ENCODE results near the gene NSF. TPM values are rescaled to one million over a fixed set of nuclear protein-coding genes. Genes with fewer than 3 reads are reported as not detected.
"Not testable (repeated sequence)": the region's sequence is repeated elsewhere in the genome, so short reads cannot be mapped to it uniquely, and the experiment has no call there.

The NSF gene
- total RNA-seq, 2 experiments from 2014 or later = 35.3 to 42.5 TPM

DNA sequence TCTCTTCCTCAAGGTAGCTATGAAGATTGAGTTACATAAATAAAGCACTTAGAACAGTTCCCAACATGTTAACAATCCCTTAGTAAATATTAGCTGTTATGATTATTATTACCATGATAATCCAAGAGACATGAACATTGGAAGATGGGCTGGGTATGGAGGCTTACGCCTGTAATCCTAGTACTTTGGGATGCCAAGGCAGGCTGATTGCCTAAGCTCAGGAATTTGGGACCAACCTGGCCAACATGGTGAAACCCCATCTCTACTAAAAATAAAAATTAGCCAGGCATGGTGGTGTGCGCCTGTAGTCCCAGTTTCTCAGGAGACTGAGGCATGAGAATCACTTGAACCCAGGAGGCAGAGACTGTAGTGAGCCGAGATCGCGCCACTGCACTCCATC, 34.3 kb downstream of the NSF start:
- BruUV-seq (replicated peaks); POLR2A ChIA-PET: not testable (repeated sequence)

DNA sequence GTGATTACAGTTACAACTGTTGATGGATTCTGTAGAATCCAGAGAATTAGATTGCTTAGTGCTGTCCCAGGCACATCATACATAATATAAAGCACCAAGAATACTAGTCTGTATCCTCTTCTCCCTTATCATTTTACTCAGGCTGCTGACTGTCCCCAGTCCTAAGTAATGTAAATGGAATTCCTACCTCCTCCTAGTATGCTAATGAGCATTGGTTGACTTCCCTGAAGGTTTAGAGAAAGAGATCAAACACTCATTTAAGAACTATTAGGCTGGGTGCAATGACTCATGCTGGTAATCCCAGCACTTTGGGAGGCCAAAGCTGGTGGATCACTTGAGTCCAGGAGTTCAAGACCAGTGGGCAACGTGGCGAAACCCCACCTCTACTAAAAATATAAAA, 37.0 kb downstream of the NSF start:
- H3K4me1 ChIP-seq (ENCODE audit: insufficient read depth, low read length, poor library complexity, severe bottlenecking); BruUV-seq (replicated peaks); H3K36me3 ChIP-seq (ENCODE audit: insufficient read depth, low read length); H3K9me2 ChIP-seq (ENCODE audit: insufficient read depth, low read length); intact Hi-C loops (cut with micrococcal nuclease; ENCODE audit: unreplicated experiment); H3K4me3 ChIP-seq (ENCODE audit: low read depth, low read length, poor library complexity, severe bottlenecking); H3K27ac ChIP-seq (ENCODE audit: low read depth, low read length, poor library complexity, severe bottlenecking); H4K20me1 ChIP-seq (ENCODE audit: insufficient read depth, low read length); DNase-seq (ENCODE audit: low spot score); POLR2A ChIA-PET; H3K9me3 ChIP-seq (ENCODE audit: low read length); CTCF ChIA-PET (ENCODE audit: unreplicated experiment); H3K79me2 ChIP-seq (ENCODE audit: insufficient read depth, low read depth, low read length); H3K4me2 ChIP-seq (ENCODE audit: low read length); H2AFZ ChIP-seq (ENCODE audit: low read length): not testable (repeated sequence)

More for the DNA sequence above, 34.3 kb downstream of the NSF start:
- H3K4me2 ChIP-seq (ENCODE audit: low read length); H3K4me3 ChIP-seq (ENCODE audit: low read depth, low read length, poor library complexity, severe bottlenecking); H3K9me2 ChIP-seq (ENCODE audit: insufficient read depth, low read length); DNase-seq (ENCODE audit: low spot score); CTCF ChIA-PET (ENCODE audit: unreplicated experiment); H3K36me3 ChIP-seq (ENCODE audit: insufficient read depth, low read length); H3K9me3 ChIP-seq (ENCODE audit: low read length); H3K4me1 ChIP-seq (ENCODE audit: insufficient read depth, low read length, poor library complexity, severe bottlenecking); H3K27ac ChIP-seq (ENCODE audit: low read depth, low read length, poor library complexity, severe bottlenecking); H2AFZ ChIP-seq (ENCODE audit: low read length); H3K79me2 ChIP-seq (ENCODE audit: insufficient read depth, low read depth, low read length); intact Hi-C loops (cut with micrococcal nuclease; ENCODE audit: unreplicated experiment); H4K20me1 ChIP-seq (ENCODE audit: insufficient read depth, low read length): not testable (repeated sequence)

DNA sequence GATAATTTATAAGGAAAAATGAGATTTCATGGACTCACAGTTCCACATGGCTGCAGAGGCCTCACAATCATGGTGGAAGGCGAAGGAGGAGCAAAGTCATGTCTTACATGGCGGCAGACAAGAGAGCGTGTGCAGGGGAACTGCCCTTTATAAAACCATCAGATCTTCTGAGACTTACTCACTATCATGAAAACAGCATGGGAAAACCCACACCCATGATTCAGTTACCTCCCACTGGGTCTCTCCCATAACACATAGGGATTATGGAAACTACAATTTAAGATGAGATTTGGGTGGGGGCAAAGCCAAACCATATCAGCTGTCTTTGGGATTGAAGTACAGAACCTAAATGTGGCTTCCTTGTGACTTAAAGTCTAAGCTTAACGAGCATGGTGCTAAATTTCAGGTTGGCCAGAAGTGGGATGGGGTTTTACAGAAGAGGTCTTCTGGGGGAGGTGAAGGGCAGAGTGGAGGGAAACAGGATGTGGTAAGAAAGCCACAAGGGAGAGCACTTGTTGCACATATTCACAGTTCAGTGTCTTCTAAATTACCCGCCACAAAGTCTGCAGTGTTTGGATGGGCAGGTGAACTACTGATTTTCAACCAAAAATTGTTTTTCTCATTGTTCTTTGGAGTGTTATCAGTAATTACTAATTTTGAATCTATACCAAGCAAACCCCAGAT, 38.4 kb downstream of the NSF start:
- H4K20me1 ChIP-seq (ENCODE audit: insufficient read depth, low read length); H3K79me2 ChIP-seq (ENCODE audit: insufficient read depth, low read depth, low read length); H3K36me3 ChIP-seq (ENCODE audit: insufficient read depth, low read length); intact Hi-C loops (cut with micrococcal nuclease; ENCODE audit: unreplicated experiment); H3K27ac ChIP-seq (ENCODE audit: low read depth, low read length, poor library complexity, severe bottlenecking); H2AFZ ChIP-seq (ENCODE audit: low read length); H3K4me2 ChIP-seq (ENCODE audit: low read length); CTCF ChIA-PET (ENCODE audit: unreplicated experiment); H3K9me2 ChIP-seq (ENCODE audit: insufficient read depth, low read length); H3K9me3 ChIP-seq (ENCODE audit: low read length); H3K4me3 ChIP-seq (ENCODE audit: low read depth, low read length, poor library complexity, severe bottlenecking); DNase-seq (ENCODE audit: low spot score); POLR2A ChIA-PET; BruUV-seq (replicated peaks); H3K4me1 ChIP-seq (ENCODE audit: insufficient read depth, low read length, poor library complexity, severe bottlenecking): not testable (repeated sequence)

DNA sequence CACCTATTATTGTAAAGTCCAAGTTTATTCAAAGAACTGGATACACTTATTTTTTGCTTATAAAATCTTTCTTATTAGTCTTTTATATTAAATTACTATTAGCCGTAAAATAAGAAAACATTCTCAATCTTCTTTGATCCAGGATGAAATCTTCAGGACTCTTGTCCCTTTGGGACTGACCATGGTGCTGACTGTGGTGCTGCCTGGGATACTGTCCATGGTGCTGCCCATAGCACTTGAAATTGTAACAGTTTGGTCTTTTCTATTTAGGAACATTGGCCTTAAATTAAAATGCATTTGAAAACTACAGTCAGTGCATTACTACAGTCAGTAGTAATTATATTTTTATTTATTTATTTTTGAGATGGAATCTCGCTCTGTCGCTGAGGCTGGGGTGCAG, 41.7 kb downstream of the NSF start:
- BruUV-seq (replicated peaks); H3K27ac ChIP-seq (ENCODE audit: low read depth, low read length, poor library complexity, severe bottlenecking); H3K36me3 ChIP-seq (ENCODE audit: insufficient read depth, low read length); H3K9me3 ChIP-seq (ENCODE audit: low read length); H3K9me2 ChIP-seq (ENCODE audit: insufficient read depth, low read length); H3K4me1 ChIP-seq (ENCODE audit: insufficient read depth, low read length, poor library complexity, severe bottlenecking); CTCF ChIA-PET (ENCODE audit: unreplicated experiment); H2AFZ ChIP-seq (ENCODE audit: low read length); DNase-seq (ENCODE audit: low spot score); H4K20me1 ChIP-seq (ENCODE audit: insufficient read depth, low read length); H3K4me2 ChIP-seq (ENCODE audit: low read length); intact Hi-C loops (cut with micrococcal nuclease; ENCODE audit: unreplicated experiment); POLR2A ChIA-PET; H3K4me3 ChIP-seq (ENCODE audit: low read depth, low read length, poor library complexity, severe bottlenecking); H3K79me2 ChIP-seq (ENCODE audit: insufficient read depth, low read depth, low read length): not testable (repeated sequence)

DNA sequence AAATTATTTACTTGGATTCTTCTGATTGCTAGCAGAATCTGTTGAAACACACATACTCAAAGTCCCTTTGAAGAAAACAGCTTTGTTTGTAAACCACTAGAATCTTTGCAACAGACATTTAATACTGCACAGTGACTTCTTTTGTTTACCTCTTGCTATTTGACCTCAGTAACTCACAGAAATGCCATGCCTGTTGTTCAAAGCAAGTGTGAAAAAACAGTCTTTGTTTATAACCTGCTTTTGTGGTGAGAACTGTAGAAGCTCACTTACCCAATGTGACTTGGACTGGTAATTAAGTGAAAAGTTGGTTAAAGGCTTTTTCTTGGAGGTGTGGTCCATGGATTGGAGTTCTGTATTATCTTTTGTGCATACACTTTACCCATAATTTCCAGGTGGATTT, 44.4 kb downstream of the NSF start:
- DNase-seq (ENCODE audit: low spot score); H3K27ac ChIP-seq (ENCODE audit: low read depth, low read length, poor library complexity, severe bottlenecking); POLR2A ChIA-PET; H3K9me3 ChIP-seq (ENCODE audit: low read length); H4K20me1 ChIP-seq (ENCODE audit: insufficient read depth, low read length); H3K9me2 ChIP-seq (ENCODE audit: insufficient read depth, low read length); H3K4me2 ChIP-seq (ENCODE audit: low read length); H3K79me2 ChIP-seq (ENCODE audit: insufficient read depth, low read depth, low read length); H3K4me3 ChIP-seq (ENCODE audit: low read depth, low read length, poor library complexity, severe bottlenecking); H3K4me1 ChIP-seq (ENCODE audit: insufficient read depth, low read length, poor library complexity, severe bottlenecking); intact Hi-C loops (cut with micrococcal nuclease; ENCODE audit: unreplicated experiment); H3K36me3 ChIP-seq (ENCODE audit: insufficient read depth, low read length); H2AFZ ChIP-seq (ENCODE audit: low read length); BruUV-seq (replicated peaks); CTCF ChIA-PET (ENCODE audit: unreplicated experiment): not testable (repeated sequence)
